CD8-positive, alpha-beta memory T cell (primary cell): Measurements from ENCODE around the gene VAV1. TPM values are rescaled to one million over a fixed set of nuclear protein-coding genes. Genes with fewer than 3 reads are reported as not detected.

Experiments used
- CTCF ChIA-PET: fragments of 350-600 bp; sonication (Branson Sonifier 250); formaldehyde crosslinking; loops from one replicate; lab custom pipeline; 2021; ENCODE audit warnings: antibody characterized with exemption; lab: Charles Lee
- POLR2A ChIA-PET: fragments of 350-600 bp; sonication (Branson Sonifier 250); formaldehyde crosslinking; loops from one replicate; lab custom pipeline; 2021; ENCODE audit warnings: antibody characterized with exemption; lab: Charles Lee
- DNase-seq, 5 donors: peaks; one replicate each; pipeline versions ENCODE4 v3.0.0 to v3.0.0-alpha.2; 2020 to 2022; ENCODE audit warnings: mixed read lengths in 1 of 5
- H3K27ac ChIP-seq: one replicate; pipeline ENCODE4 v1.7.0; 2013; ENCODE audit warnings: low read depth, mild to moderate bottlenecking, low read length, moderate library complexity
- H3K27me3 ChIP-seq: 2 replicates; pipeline ENCODE4 v1.7.0; 2013; ENCODE audit warnings: low read length, mild to moderate bottlenecking; ENCODE audit not compliant: insufficient read depth, poor library complexity, severe bottlenecking
- H3K36me3 ChIP-seq: 2 replicates; pipeline ENCODE4 v1.7.0; 2013; ENCODE audit warnings: mild to moderate bottlenecking, low read length, moderate library complexity; ENCODE audit not compliant: insufficient read depth
- H3K4me1 ChIP-seq: 2 replicates; pipeline ENCODE4 v1.7.0; 2013; ENCODE audit warnings: mild to moderate bottlenecking, low read length, moderate library complexity; ENCODE audit not compliant: insufficient read depth
- H3K4me3 ChIP-seq: 2 replicates; pipeline ENCODE4 v1.7.0; 2013; ENCODE audit warnings: mild to moderate bottlenecking, low read length
- H3K9me3 ChIP-seq: 2 replicates; pipeline ENCODE4 v1.7.0; 2013; ENCODE audit warnings: mild to moderate bottlenecking, low read length
- H3K27ac Mint-ChIP-seq, 8 donors: one replicate each; pipeline ENCODE4 v1.8.0; 2020 to 2021; ENCODE audit warnings: mixed read lengths in 8 of 8, mild to moderate bottlenecking in 6 of 8, inconsistent platforms in 3 of 8, moderate library complexity in 3 of 8
- H3K27me3 Mint-ChIP-seq, 2 donors: one replicate each; pipeline ENCODE4 v1.8.0; 2020 to 2021; ENCODE audit warnings: mixed read lengths in 2 of 2, mild to moderate bottlenecking in 1 of 2, moderate library complexity in 1 of 2
- H3K36me3 Mint-ChIP-seq, 3 donors: one replicate each; pipeline ENCODE4 v1.8.0; 2020 to 2021; ENCODE audit warnings: mixed read lengths in 3 of 3, inconsistent platforms in 1 of 3, mild to moderate bottlenecking in 1 of 3
- H3K4me1 Mint-ChIP-seq, 3 donors: one replicate each; pipeline ENCODE4 v1.8.0; 2020 to 2021; ENCODE audit warnings: mixed read lengths in 3 of 3, inconsistent platforms in 1 of 3, mild to moderate bottlenecking in 1 of 3
- H3K4me3 Mint-ChIP-seq, 7 donors: one replicate each; pipeline ENCODE4 v1.8.0; 2020 to 2021; ENCODE audit warnings: mixed read lengths in 7 of 7, mild to moderate bottlenecking in 6 of 7, moderate library complexity in 4 of 7, inconsistent platforms in 2 of 7
- H3K9me3 Mint-ChIP-seq, 5 donors: one replicate each; pipeline ENCODE4 v1.8.0; 2020 to 2022; ENCODE audit warnings: mixed read lengths in 5 of 5, mild to moderate bottlenecking in 3 of 5, moderate library complexity in 2 of 5, inconsistent platforms in 1 of 5
- polyA plus RNA-seq: library from polyadenylated mRNA; unstranded; fragments of 300-500 nt; fragmentation: Illumina TruSeq; gene quantifications from one replicate; pipeline ENCODE4 v1.2.3, GENCODE V29; 2021
- total RNA-seq, 2 experiments: library from RNA; stranded (reverse); gene quantifications; one replicate each; pipeline ENCODE4 v1.2.3, GENCODE V29; 2021

The VAV1 gene
- total and polyA plus RNA-seq, 3 experiments from 2014 or later = 28.4 to 52.9 (median 51.9) TPM

DNA sequence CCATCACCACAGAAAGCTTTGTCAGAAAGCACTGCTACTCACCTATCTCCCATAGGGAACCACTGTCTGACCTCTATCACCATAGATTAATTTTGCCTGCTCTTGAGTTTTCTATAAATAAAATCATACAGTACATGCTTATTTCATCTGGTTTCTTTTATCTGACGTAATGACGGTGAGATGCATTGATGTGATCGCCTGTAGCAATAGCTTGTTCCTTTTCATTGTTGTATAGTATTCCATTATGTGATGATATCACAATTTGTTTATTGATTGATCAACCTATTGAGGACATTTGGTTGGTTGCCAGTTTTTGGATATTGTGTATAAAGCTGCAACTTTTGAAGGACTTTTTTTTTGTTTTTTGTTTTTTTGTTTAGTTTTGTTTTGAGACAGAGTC is 63.0 kb downstream of the VAV1 start:
- Mint-ChIP-seq H3K9me3 (no peaks in the 10 kb centered on the region), H3K36me3 (peaks cover 5 to 77% (median 38%) of the 10 kb centered on the region in 3 donors), H3K27ac (no peak overlapping the region), H3K4me1 (peaks cover 3 to 13% (median 4%) of the 10 kb centered on the region in 3 donors), H3K4me3 (no peak overlapping the region), H3K27me3 (no peaks in the 10 kb centered on the region)
- no peaks in the 10 kb centered on the region for H3K27me3 ChIP-seq
- H3K9me3 ChIP-seq = no peaks in the 10 kb centered on the region
- peaks cover 35% of the 10 kb centered on the region for H3K36me3 ChIP-seq
- H3K4me3 ChIP-seq = no peak overlapping the region
- peaks cover 4% of the 10 kb centered on the region for H3K4me1 ChIP-seq
- ChIA-PET CTCF (no interaction called here), POLR2A (no interaction called here)
- H3K27ac ChIP-seq = no peak overlapping the region
- DNase-seq = no peak

GRCh38 chr19:6837525-6837924 is 65.0 kb downstream of the VAV1 start:
- H3K27me3 Mint-ChIP-seq = no peaks in the 10 kb centered on the region
- H3K36me3 ChIP-seq = peaks cover 32% of the 10 kb centered on the region
- peak overlapping the region; percentile 0 to 92 (median 67) for H3K27ac Mint-ChIP-seq
- no peaks in the 10 kb centered on the region for H3K9me3 Mint-ChIP-seq
- peaks cover 3 to 13% (median 4%) of the 10 kb centered on the region in 3 donors for H3K4me1 Mint-ChIP-seq
- peaks cover 4% of the 10 kb centered on the region for H3K4me1 ChIP-seq
- H3K27me3 ChIP-seq = no peaks in the 10 kb centered on the region
- H3K4me3 Mint-ChIP-seq = no peak overlapping the region
- CTCF ChIA-PET = no interaction called here
- POLR2A ChIA-PET = no interaction called here
- no peaks in the 10 kb centered on the region for H3K9me3 ChIP-seq
- H3K27ac ChIP-seq = no peak overlapping the region
- peaks cover 5 to 67% (median 35%) of the 10 kb centered on the region in 3 donors for H3K36me3 Mint-ChIP-seq
- no peak overlapping the region for H3K4me3 ChIP-seq
- DNase-seq = no peak

DNA sequence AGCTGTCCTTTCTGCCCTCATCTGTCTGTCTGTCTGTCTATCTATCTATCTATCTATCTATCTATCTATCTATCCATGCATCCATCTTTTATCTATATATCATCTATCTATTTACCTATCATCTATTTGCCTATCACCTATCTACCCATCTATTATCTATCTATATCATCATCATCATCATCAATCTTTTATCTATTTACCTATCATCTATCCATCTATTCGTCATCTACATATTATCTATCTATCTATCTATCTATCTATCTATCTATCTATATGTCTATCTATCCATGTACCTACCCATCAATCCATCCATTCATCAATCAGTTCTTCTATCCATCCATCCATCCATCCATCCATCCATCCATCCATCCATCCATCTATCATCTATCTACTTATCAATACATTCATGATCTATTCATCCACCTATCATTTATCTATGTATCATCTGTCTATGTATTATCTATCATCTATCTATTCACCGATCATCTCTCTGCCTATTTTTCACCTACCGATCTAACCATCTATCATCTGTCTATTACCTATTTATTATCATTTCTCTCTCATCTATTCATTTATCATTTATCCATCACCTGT is 65.7 kb downstream of the VAV1 start:
- no peaks in the 10 kb centered on the region for H3K27me3 Mint-ChIP-seq
- peaks cover 3 to 13% (median 4%) of the 10 kb centered on the region in 3 donors for H3K4me1 Mint-ChIP-seq
- Histone ChIP-seq H3K9me3 (no peaks in the 10 kb centered on the region), H3K36me3 (peaks cover 26% of the 10 kb centered on the region), H3K27me3 (no peaks in the 10 kb centered on the region), H3K27ac (no peak overlapping the region), H3K4me1 (peaks cover 4% of the 10 kb centered on the region), H3K4me3 (no peak overlapping the region)
- H3K36me3 Mint-ChIP-seq = peaks cover 5 to 65% (median 32%) of the 10 kb centered on the region in 3 donors
- H3K4me3 Mint-ChIP-seq = no peak overlapping the region
- CTCF ChIA-PET = no interaction called here
- POLR2A ChIA-PET = no interaction called here
- peak overlapping the region; percentile 2 to 52 (median 7) for H3K27ac Mint-ChIP-seq
- DNase-seq = no peak
- no peaks in the 10 kb centered on the region for H3K9me3 Mint-ChIP-seq

DNA sequence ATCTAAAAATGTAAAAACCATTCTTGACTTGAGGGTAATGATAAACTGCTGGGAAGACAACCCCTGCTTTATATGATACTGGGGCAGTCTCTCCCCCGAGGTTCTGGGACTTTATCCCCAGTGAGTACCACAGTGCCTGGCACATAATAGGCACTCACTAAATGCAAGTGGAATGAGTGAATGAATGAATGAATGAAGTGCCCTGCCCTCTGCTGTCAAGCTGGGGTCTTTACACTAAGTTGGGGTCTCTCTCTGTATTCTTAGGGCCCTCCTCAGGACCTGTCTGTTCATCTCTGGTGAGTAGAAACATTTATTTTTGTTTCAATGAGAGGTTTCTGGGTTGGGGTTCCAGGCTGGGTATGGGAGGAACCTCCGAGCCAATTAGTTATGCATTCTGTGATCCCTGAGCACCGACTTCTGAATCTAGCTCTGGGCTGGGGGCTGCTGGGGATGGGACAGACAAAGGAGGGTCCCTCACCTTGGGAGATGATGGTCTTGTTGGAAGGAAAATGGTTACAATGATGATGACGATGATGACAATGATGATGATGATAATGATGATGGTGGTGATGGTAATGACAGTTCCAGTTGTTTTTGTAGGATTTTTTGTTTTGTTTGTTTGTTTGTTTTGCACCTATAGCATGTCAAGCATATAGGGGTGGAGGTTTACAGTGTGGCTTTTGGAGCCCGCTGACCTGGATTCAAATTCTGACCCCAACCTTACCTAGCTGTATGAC is 70.5 kb downstream of the VAV1 start:
- no peak for DNase-seq
- Histone ChIP-seq H3K27ac (no peak overlapping the region), H3K4me1 (no peaks in the 10 kb centered on the region), H3K27me3 (no peaks in the 10 kb centered on the region), H3K36me3 (no peaks in the 10 kb centered on the region), H3K4me3 (no peak overlapping the region), H3K9me3 (no peaks in the 10 kb centered on the region)
- POLR2A ChIA-PET = no interaction called here
- Mint-ChIP-seq H3K27me3 (no peaks in the 10 kb centered on the region), H3K27ac (peak overlapping the region in 6 of 8 donors; percentile 22 to 80 (median 49)), H3K4me3 (no peak overlapping the region), H3K36me3 (peaks cover 0 to 55% (median 16%) of the 10 kb centered on the region in 3 donors), H3K4me1 (peaks cover 0 to 5% (median 3%) of the 10 kb centered on the region in 3 donors), H3K9me3 (no peaks in the 10 kb centered on the region)
- CTCF ChIA-PET = interaction anchor here (0.7 to 0.9 kb wide), 3 partner anchors 20 to 393 kb away, joined by 3 read pairs; no protein-coding TSS in a partner anchor

DNA sequence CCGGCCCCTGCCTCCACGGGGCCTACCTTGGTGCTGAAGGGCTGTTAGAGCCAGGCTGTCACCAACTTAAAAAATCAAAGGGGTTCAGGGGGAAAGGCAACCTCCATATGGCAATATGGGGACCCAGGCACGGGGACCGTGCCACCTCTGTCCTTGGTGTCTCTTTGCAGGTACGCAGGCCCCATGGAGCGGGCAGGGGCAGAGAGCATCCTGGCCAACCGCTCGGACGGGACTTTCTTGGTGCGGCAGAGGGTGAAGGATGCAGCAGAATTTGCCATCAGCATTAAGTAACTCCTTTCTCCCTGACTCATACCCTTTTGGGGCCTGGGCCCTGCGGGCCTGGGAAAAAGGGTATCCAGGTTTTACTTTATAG is 75.3 kb downstream of the VAV1 start:
- CTCF ChIA-PET = interaction anchor here (1.7 kb wide), 1 partner anchor 16 kb away, joined by 4 read pairs; no protein-coding TSS in a partner anchor
- Histone ChIP-seq H3K9me3 (no peaks in the 10 kb centered on the region), H3K4me1 (no peaks in the 10 kb centered on the region), H3K27ac (no peak overlapping the region), H3K4me3 (no peak overlapping the region), H3K27me3 (no peaks in the 10 kb centered on the region), H3K36me3 (peaks cover 15% of the 10 kb centered on the region)
- Mint-ChIP-seq H3K27me3 (no peaks in the 10 kb centered on the region), H3K36me3 (peaks cover 0 to 63% (median 20%) of the 10 kb centered on the region in 3 donors), H3K9me3 (no peaks in the 10 kb centered on the region), H3K4me1 (peaks cover 0 to 3% (median 0%) of the 10 kb centered on the region in 3 donors), H3K27ac (peak overlapping the region in 1 of 8 donors; percentile 33), H3K4me3 (no peak overlapping the region)
- DNase-seq = no peak
- POLR2A ChIA-PET = no interaction called here

DNA sequence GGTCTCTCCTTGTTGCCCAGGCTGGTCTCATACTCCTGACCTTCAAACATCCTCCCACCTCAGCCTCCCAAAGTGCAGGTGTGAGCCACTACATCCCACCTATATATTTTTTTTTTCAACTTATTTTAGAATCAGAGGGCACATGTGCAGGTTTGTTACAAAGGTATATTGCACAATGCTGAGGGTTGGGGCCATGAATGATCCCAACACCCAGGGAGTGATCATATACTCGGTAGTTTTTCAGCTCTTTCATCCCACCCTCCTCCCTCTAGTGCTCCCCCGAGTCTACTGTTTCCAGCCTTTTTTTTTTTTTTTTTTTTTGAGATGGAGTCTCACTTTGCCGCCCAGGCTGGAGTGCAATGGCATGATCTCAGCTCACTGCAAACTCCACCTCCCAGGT is 76.5 kb downstream of the VAV1 start:
- no peaks in the 10 kb centered on the region for H3K9me3 Mint-ChIP-seq
- no peaks in the 10 kb centered on the region for H3K9me3 ChIP-seq
- no peaks in the 10 kb centered on the region for H3K27me3 Mint-ChIP-seq
- POLR2A ChIA-PET = interaction anchor here (0.6 kb wide), 1 partner anchor 1158 kb away, joined by 5 read pairs; no protein-coding TSS in a partner anchor
- H3K4me1 Mint-ChIP-seq = no peaks in the 10 kb centered on the region
- H3K4me1 ChIP-seq = no peaks in the 10 kb centered on the region
- peaks cover 20% of the 10 kb centered on the region for H3K36me3 ChIP-seq
- no peaks in the 10 kb centered on the region for H3K27me3 ChIP-seq
- H3K27ac ChIP-seq = no peak overlapping the region
- DNase-seq = no peak
- H3K27ac Mint-ChIP-seq = peak overlapping the region in 1 of 8 donors; percentile 72
- peaks cover 3 to 59% (median 19%) of the 10 kb centered on the region in 3 donors for H3K36me3 Mint-ChIP-seq
- no peak overlapping the region for H3K4me3 Mint-ChIP-seq
- CTCF ChIA-PET = no interaction called here
- no peak overlapping the region for H3K4me3 ChIP-seq

- H3K4me1 Mint-ChIP-seq = no peaks in the 10 kb centered on the region
- H3K4me3 ChIP-seq = no peak overlapping the region
- no peaks in the 10 kb centered on the region for H3K27me3 ChIP-seq
- peaks cover 28% of the 10 kb centered on the region for H3K36me3 ChIP-seq
- H3K36me3 Mint-ChIP-seq = peaks cover 11 to 59% (median 21%) of the 10 kb centered on the region in 3 donors
- H3K27me3 Mint-ChIP-seq = no peaks in the 10 kb centered on the region
- no peaks in the 10 kb centered on the region for H3K4me1 ChIP-seq
- ChIA-PET CTCF (no interaction called here), POLR2A (no interaction called here)
- DNase-seq = no peak
- no peak overlapping the region for H3K27ac ChIP-seq
- peak overlapping the region in 2 of 8 donors; percentile 72 to 90 for H3K27ac Mint-ChIP-seq
- H3K9me3 Mint-ChIP-seq = no peaks in the 10 kb centered on the region
- no peak overlapping the region for H3K4me3 Mint-ChIP-seq
- H3K9me3 ChIP-seq = no peaks in the 10 kb centered on the region
Measured at GRCh38 chr19:6849876-6850275, 77.4 kb downstream of the VAV1 start.

DNA sequence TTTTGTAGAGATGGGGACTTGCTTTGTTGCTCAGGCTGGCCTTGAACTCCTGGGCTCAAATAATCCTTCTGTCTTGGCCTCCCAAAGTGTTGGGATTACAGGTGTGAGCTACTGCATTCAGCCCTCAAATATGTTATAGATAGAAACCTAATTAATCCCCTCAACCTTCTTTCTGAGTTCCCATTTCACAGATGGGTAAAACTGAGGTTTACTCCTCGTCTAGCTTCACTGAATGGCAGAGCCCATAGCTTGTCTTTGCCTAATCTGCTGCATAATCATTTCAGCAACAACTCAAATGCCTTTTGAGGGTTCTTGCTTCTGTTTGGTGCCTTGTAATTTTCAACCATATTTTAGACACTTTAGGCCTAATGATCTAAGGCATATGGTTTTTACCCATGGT is 78.9 kb downstream of the VAV1 start:
- Histone ChIP-seq H3K36me3 (peaks cover 36% of the 10 kb centered on the region), H3K27ac (no peak overlapping the region), H3K4me3 (no peak overlapping the region), H3K27me3 (no peaks in the 10 kb centered on the region), H3K9me3 (no peaks in the 10 kb centered on the region), H3K4me1 (no peaks in the 10 kb centered on the region)
- Mint-ChIP-seq H3K4me3 (no peak overlapping the region), H3K4me1 (no peaks in the 10 kb centered on the region), H3K27ac (peak overlapping the region in 2 of 8 donors; percentile 38 to 70), H3K27me3 (no peaks in the 10 kb centered on the region), H3K9me3 (no peaks in the 10 kb centered on the region), H3K36me3 (peaks cover 19 to 72% (median 28%) of the 10 kb centered on the region in 3 donors)
- ChIA-PET POLR2A (no interaction called here), CTCF (interaction anchor here (1.1 to 2.4 kb wide), 2 partner anchors 12 to 114 kb away, joined by 4 to 9 read pairs; partner anchors contain the start of gene GPR108)
- DNase-seq = no peak
